Measurements from ENCODE around the gene NSRP1. TPM values are rescaled to one million over a fixed set of nuclear protein-coding genes. Genes with fewer than 3 reads are reported as not detected.

Gene NSRP1
- total and polyA plus RNA-seq, 2 of the 8 experiments (the other 6 are each of a cell fraction or from before 2014, with no cell fraction given) = 6.1 to 22.4 TPM

DNA sequence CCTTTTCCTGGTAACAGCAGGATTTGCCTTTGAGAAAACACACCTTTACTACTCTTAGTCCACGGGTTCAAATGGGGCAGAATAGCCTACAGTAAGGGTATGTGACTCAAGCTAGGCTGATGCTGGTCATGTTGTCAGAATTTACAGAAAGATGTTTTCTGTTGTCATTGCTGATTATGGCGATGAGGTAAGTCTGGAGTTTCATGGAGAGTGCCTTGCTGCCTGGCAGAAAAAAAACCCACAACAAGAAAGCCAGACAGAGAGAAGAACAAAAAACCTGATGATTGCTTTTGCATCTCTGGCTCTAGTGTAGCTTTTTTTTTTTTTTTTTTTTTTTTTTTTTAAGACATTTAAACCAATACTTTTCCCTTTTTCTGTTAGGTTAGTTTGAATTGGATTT, 71.0 kb downstream of the NSRP1 start:
- Histone ChIP-seq H2BK5ac (ENCODE audit: low read depth, low read length) (no peak overlapping the region), H2AFZ (ENCODE audit: low read length) (no peak overlapping the region), H2BK15ac (ENCODE audit: low read length) (no peak overlapping the region), H3K4ac (replicated peaks; ENCODE audit: insufficient read length, low read depth, low read length) (no peak overlapping the region), H2BK120ac (replicated peaks; ENCODE audit: low read depth, low read length) (no peak overlapping the region), H3K79me1 (ENCODE audit: low read depth, low read length) (no peaks in the 10 kb centered on the region), H3K4me1 (replicated peaks in 1 of 4; ENCODE audit: control insufficient read depth in 3 of 4, insufficient read depth in 4 of 4, low read length in 3 of 4) (no peaks in the 10 kb centered on the region), H2BK12ac (ENCODE audit: low read depth, low read length) (no peak overlapping the region), H3K79me2 (ENCODE audit: control insufficient read depth in 1 of 2, insufficient read depth in 2 of 2, low read length in 2 of 2) (no peaks in the 10 kb centered on the region), H3K23ac (ENCODE audit: insufficient read length) (no peak overlapping the region), H4K8ac (ENCODE audit: extremely low read depth, insufficient read depth, low read length) (no peak overlapping the region), H2AK5ac (ENCODE audit: low read depth, low read length) (no peak overlapping the region), H2BK20ac (ENCODE audit: low read length) (no peak overlapping the region), H3K27me3 (replicated peaks in 1 of 4; ENCODE audit: control insufficient read depth in 3 of 4, extremely low read depth in 1 of 4, insufficient read depth in 3 of 4, low read length in 3 of 4) (no peaks in the 10 kb centered on the region), H4K20me1 (replicated peaks in 1 of 2; ENCODE audit: control insufficient read depth in 1 of 2, insufficient read depth in 2 of 2, low read length in 2 of 2) (no peaks in the 10 kb centered on the region), H3K56ac (replicated peaks; ENCODE audit: insufficient read length, low read depth, low read length) (no peak overlapping the region), H3K23me2 (ENCODE audit: low read depth, low read length) (no peaks in the 10 kb centered on the region), H3K4me3 (ENCODE audit: extremely low read depth in 1 of 4, insufficient read depth in 2 of 4, low read depth in 3 of 4, low read length in 4 of 4) (no peak overlapping the region), H3K18ac (ENCODE audit: extremely low read depth, low read length) (no peak overlapping the region), H3K4me2 (ENCODE audit: insufficient read depth in 1 of 2, low read depth in 2 of 2, low read length in 2 of 2) (no peak overlapping the region), H3K27ac (ENCODE audit: low read depth, low read length) (no peak overlapping the region), H4K5ac (ENCODE audit: insufficient read length, low read depth, low read length) (no peak overlapping the region), H3K36me3 (ENCODE audit: control insufficient read depth in 2 of 4, insufficient read depth in 4 of 4, low read length in 3 of 4) (peaks cover 5 to 36% (median 17%) of the 10 kb centered on the region in 4 experiments), H3K9me3 (ENCODE audit: insufficient read depth in 2 of 2, low read depth in 1 of 2, low read length in 1 of 2) (no peaks in the 10 kb centered on the region), H3K9ac (replicated peaks in 1 of 4; ENCODE audit: extremely low read depth in 1 of 4, low read depth in 3 of 4, low read length in 3 of 4) (no peak overlapping the region), H4K91ac (replicated peaks; ENCODE audit: insufficient read length, low read length) (no peak overlapping the region), H3K14ac (ENCODE audit: insufficient read length) (no peak overlapping the region)
- 86% methylated on average over 2 of the region's 2 CpGs; no CpG with 5 or more reads in 1 of the 2 experiments for WGBS, 2 experiments (ENCODE audit: extremely low coverage in 1 of 2, insufficient coverage in 1 of 2, insufficient read length in 1 of 2, insufficient replicate concordance in 2 of 2, low coverage in 1 of 2, low lambda C conversion rate in 2 of 2, missing lambda C conversion rate in 1 of 2)
- CTCF ChIA-PET (ENCODE audit: partially characterized antibody) = interaction anchor here (0.9 to 1.8 kb wide), 5 partner anchors 14 to 92 kb away, joined by 3 to 8 read pairs (median 5); no protein-coding TSS in a partner anchor
- FAIRE-seq (no peak), DNase-seq (ENCODE audit: low read depth in 1 of 2, low spot score in 2 of 2) (no peak)
- POLR2A ChIA-PET (ENCODE audit: partially characterized antibody) = no interaction called here
- TF ChIP-seq KDM5A (IDR thresholded peaks at IDR 0.05; ENCODE audit: low read length) (no peak), SP2 (IDR thresholded peaks at IDR 0.05; ENCODE audit: low read length) (no peak), CHD1 (IDR thresholded peaks at IDR 0.05; ENCODE audit: low read depth, low read length) (no peak), TCF12 (IDR thresholded peaks at IDR 0.05; ENCODE audit: low read depth, low read length) (no peak), TBP (IDR thresholded peaks at IDR 0.05; ENCODE audit: low read depth, low read length) (no peak), ZNF274 (IDR thresholded peaks at IDR 0.05; ENCODE audit: borderline replicate concordance, extremely low read depth, low read length) (no peak), TEAD4 (IDR thresholded peaks at IDR 0.05; ENCODE audit: low read depth, low read length) (no peak), KDM1A (IDR thresholded peaks at IDR 0.05; ENCODE audit: borderline replicate concordance, low read length) (no peak), MAFK (IDR thresholded peaks at IDR 0.05; ENCODE audit: low read depth, low read length) (no peak), SIN3A (conservative IDR thresholded peaks at IDR 0.05 in 1 of 2, IDR thresholded peaks at IDR 0.05 in 1 of 2; ENCODE audit: low read depth in 1 of 2, low read length in 2 of 2) (no peak), BACH1 (IDR thresholded peaks at IDR 0.05; ENCODE audit: low read length) (no peak), JUND (IDR thresholded peaks at IDR 0.05; ENCODE audit: low read length) (no peak), HDAC2 (IDR thresholded peaks at IDR 0.05; ENCODE audit: borderline replicate concordance in 1 of 2, low read depth in 2 of 2, low read length in 2 of 2) (no peak)
- TF ChIP-seq, protein P1, sequence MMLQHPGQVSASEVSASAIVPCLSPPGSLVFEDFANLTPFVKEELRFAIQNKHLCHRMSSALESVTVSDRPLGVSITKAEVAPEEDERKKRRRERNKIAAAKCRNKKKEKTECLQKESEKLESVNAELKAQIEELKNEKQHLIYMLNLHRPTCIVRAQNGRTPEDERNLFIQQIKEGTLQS (IDR thresholded peaks at IDR 0.05; ENCODE audit: insufficient read depth, low read depth, low read length) = no peak
- TF ChIP-seq, protein P2, sequence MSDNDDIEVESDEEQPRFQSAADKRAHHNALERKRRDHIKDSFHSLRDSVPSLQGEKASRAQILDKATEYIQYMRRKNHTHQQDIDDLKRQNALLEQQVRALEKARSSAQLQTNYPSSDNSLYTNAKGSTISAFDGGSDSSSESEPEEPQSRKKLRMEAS (IDR thresholded peaks at IDR 0.05) = no peak
